Panc1 (cell line): ENCODE measurements around the gene GAS7. TPM values are rescaled to one million over a fixed set of nuclear protein-coding genes. Genes with fewer than 3 reads are reported as not detected.

ENCODE experiments used
- ATAC-seq: fragments of 200-7000 bp; cut with Tn5 transposase; 2 replicates; pipeline ENCODE4 v1.9.1; 2020; ENCODE audit warnings: mild to moderate bottlenecking, moderate library complexity
- BruUV-seq: library from RNA; stranded (reverse); fragments of 400-500 nt; replicated peaks from 2 replicates; lab custom pipeline; 2021; lab: Mats Ljungman, UMichigan
- CTCF ChIA-PET: fragments of 300-600 bp; sonication (Branson Sonifier 250); formaldehyde crosslinking; loops from one replicate; lab custom pipeline; 2022; ENCODE audit warnings: antibody characterized with exemption; lab: Charles Lee
- POLR2A ChIA-PET: fragments of 300-600 bp; sonication (Branson Sonifier 250); formaldehyde crosslinking; loops from one replicate; lab custom pipeline; 2022; ENCODE audit warnings: antibody characterized with exemption; lab: Charles Lee
- DNase-seq: peaks from one replicate; pipeline ENCODE4 v3.0.0-alpha.2; 2010; ENCODE audit warnings: low read depth, low spot score
- H3K27ac ChIP-seq: 2 replicates; pipeline ENCODE4 v1.5.1; 2011; ENCODE audit warnings: mild to moderate bottlenecking, low read length, inconsistent platforms
- H3K27me3 ChIP-seq: fragments of 200-500 bp; sonication (Bioruptor generic); 2 replicates; pipeline ENCODE4 v1.6.0; 2014; ENCODE audit warnings: low read length, inconsistent platforms; ENCODE audit not compliant: control insufficient read depth, insufficient read depth
- H3K36me3 ChIP-seq: fragments of 200-500 bp; sonication (Bioruptor generic); 2 replicates; pipeline ENCODE4 v1.5.1; 2014; ENCODE audit warnings: inconsistent platforms, mild to moderate bottlenecking, low read length, moderate library complexity; ENCODE audit not compliant: control insufficient read depth, insufficient read depth
- H3K4me1 ChIP-seq: 2 replicates; pipeline ENCODE4 v1.5.1; 2011; ENCODE audit warnings: inconsistent platforms, mild to moderate bottlenecking, low read length, moderate library complexity; ENCODE audit not compliant: control insufficient read depth, insufficient read depth
- H3K4me3 ChIP-seq, 2 experiments: 2 replicates each; pipeline ENCODE4 v1.5.1; 2011 to 2012; ENCODE audit warnings: low read depth in 2 of 2, low read length in 2 of 2, mild to moderate bottlenecking in 2 of 2, inconsistent platforms in 1 of 2, moderate library complexity in 1 of 2
- H3K9me3 ChIP-seq: fragments of 200-500 bp; sonication (Bioruptor generic); 2 replicates; pipeline ENCODE4 v1.5.1; 2014; ENCODE audit warnings: low read depth, mild to moderate bottlenecking, inconsistent platforms, low read length, moderate library complexity; ENCODE audit not compliant: control insufficient read depth, insufficient read depth
- POLR2AphosphoS5 ChIP-seq: IDR thresholded peaks from 2 replicates; pipeline ENCODE4 v1.6.1; 2012; ENCODE audit warnings: mild to moderate bottlenecking, low read depth, low read length, moderate library complexity
- SIN3A ChIP-seq: IDR thresholded peaks from 2 replicates; pipeline ENCODE4 v1.6.1; 2012; ENCODE audit warnings: low read depth, mild to moderate bottlenecking, low read length, moderate library complexity, borderline replicate concordance; ENCODE audit not compliant: insufficient read depth
- TCF7L2 ChIP-seq: IDR thresholded peaks from 2 replicates; pipeline ENCODE4 v1.6.1; 2011; ENCODE audit warnings: mild to moderate bottlenecking, low read depth, low read length, inconsistent platforms
- in situ Hi-C: cut with HindIII; loops from 2 replicates; pipeline ENCODE4 v1.10.0; 2016; ENCODE audit warnings: low sequenced_read_pairs, low pct_unique_long_range_greater_than_20kb
- intact Hi-C: fragments of 100-400 bp; cut with micrococcal nuclease; formaldehyde crosslinking; loops from one replicate; pipeline ENCODE4 v1.10.0; 2022; ENCODE audit not compliant: unreplicated experiment
- total RNA-seq: library from RNA; stranded (reverse); gene quantifications from one replicate; pipeline ENCODE4 v1.2.1, GENCODE V29; 2021; ENCODE audit not compliant: unreplicated experiment
- TF ChIP-seq, protein P1 (sequence below): fragments of 450-650 bp; IDR thresholded peaks from 2 replicates; pipeline ENCODE4 v1.5.1; 2017; ENCODE audit warnings: mild to moderate bottlenecking
- TF ChIP-seq, protein P2 (sequence below), 2 experiments: IDR thresholded peaks; 2 replicates each; pipeline ENCODE4 v1.6.1; 2011 to 2012; ENCODE audit warnings: low read depth in 2 of 2, control low read depth in 1 of 2, low read length in 1 of 2, mild to moderate bottlenecking in 1 of 2, moderate library complexity in 1 of 2; ENCODE audit not compliant: insufficient read depth in 1 of 2

GAS7 gene
- total RNA-seq, 1 experiment from 2014 or later: 0.05 TPM

GRCh38 chr17:10229181-10229580, 30.8 kb upstream of the GAS7 start:
- H3K9me3 ChIP-seq: no peaks in the 10 kb centered on the region
- CTCF ChIA-PET: no interaction called here
- no peak for ATAC-seq
- BruUV-seq: no TSS peak
- DNase-seq: no peak
- POLR2A ChIA-PET: no interaction called here
- TF ChIP-seq, protein P1, sequence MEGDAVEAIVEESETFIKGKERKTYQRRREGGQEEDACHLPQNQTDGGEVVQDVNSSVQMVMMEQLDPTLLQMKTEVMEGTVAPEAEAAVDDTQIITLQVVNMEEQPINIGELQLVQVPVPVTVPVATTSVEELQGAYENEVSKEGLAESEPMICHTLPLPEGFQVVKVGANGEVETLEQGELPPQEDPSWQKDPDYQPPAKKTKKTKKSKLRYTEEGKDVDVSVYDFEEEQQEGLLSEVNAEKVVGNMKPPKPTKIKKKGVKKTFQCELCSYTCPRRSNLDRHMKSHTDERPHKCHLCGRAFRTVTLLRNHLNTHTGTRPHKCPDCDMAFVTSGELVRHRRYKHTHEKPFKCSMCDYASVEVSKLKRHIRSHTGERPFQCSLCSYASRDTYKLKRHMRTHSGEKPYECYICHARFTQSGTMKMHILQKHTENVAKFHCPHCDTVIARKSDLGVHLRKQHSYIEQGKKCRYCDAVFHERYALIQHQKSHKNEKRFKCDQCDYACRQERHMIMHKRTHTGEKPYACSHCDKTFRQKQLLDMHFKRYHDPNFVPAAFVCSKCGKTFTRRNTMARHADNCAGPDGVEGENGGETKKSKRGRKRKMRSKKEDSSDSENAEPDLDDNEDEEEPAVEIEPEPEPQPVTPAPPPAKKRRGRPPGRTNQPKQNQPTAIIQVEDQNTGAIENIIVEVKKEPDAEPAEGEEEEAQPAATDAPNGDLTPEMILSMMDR: no peak
- no peak for TF ChIP-seq SIN3A
- TF ChIP-seq POLR2AphosphoS5: no peak
- TF ChIP-seq, protein P2, sequence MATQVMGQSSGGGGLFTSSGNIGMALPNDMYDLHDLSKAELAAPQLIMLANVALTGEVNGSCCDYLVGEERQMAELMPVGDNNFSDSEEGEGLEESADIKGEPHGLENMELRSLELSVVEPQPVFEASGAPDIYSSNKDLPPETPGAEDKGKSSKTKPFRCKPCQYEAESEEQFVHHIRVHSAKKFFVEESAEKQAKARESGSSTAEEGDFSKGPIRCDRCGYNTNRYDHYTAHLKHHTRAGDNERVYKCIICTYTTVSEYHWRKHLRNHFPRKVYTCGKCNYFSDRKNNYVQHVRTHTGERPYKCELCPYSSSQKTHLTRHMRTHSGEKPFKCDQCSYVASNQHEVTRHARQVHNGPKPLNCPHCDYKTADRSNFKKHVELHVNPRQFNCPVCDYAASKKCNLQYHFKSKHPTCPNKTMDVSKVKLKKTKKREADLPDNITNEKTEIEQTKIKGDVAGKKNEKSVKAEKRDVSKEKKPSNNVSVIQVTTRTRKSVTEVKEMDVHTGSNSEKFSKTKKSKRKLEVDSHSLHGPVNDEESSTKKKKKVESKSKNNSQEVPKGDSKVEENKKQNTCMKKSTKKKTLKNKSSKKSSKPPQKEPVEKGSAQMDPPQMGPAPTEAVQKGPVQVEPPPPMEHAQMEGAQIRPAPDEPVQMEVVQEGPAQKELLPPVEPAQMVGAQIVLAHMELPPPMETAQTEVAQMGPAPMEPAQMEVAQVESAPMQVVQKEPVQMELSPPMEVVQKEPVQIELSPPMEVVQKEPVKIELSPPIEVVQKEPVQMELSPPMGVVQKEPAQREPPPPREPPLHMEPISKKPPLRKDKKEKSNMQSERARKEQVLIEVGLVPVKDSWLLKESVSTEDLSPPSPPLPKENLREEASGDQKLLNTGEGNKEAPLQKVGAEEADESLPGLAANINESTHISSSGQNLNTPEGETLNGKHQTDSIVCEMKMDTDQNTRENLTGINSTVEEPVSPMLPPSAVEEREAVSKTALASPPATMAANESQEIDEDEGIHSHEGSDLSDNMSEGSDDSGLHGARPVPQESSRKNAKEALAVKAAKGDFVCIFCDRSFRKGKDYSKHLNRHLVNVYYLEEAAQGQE (IDR thresholded peaks at IDR 0.05; ENCODE audit: insufficient read depth in 1 of 2, low read depth in 2 of 2, low read length in 1 of 2): no peak
- TF ChIP-seq TCF7L2: no peak
- no peaks in the 10 kb centered on the region for H3K4me1 ChIP-seq
- no peak overlapping the region for H3K4me3 ChIP-seq
- no peak overlapping the region for H3K27ac ChIP-seq
- in situ Hi-C loops: no loop called here
- no peaks in the 10 kb centered on the region for H3K27me3 ChIP-seq
- intact Hi-C loops: no loop called here
- H3K36me3 ChIP-seq: no peaks in the 10 kb centered on the region

DNA sequence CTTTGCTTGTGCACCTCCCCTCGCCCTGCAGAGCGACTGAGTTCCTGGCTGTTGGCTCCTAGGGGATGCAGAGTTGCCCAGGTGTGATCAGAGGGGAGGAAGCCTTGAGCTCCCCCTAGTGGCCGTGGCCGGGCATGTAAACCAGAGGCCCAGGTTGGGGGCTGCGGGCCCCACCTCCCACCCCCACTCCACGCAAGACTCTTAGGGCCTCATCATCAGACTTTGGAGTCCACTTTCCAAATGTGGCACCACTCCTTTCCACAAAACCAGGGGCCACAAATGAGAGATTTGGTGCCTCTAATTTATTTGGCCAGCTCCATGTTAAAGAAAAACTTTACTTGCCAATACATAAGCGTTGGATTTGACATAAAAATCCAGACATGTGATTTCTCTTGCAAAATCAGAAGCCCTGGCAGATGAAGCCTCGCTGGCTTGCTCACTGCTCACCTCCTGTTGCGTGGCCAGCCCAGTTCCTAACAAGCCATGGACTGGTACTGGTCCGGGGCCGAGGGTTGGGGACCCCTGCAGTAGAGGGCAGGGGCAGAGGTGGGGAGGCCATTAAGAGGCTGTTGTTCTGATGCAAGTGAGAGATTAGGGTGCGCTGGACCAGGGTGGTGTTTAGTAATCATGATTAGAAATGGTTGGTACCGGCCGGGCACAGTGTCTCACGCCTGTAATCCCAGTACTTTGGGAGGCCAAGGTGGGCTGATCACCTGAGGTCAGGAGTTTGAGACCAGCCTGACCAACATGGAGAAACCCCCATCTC, 28.7 kb upstream of the GAS7 start:
- peak; percentile 25 for DNase-seq
- no TSS peak for BruUV-seq
- CTCF ChIA-PET: no interaction called here
- Histone ChIP-seq H3K36me3 (no peaks in the 10 kb centered on the region), H3K9me3 (no peaks in the 10 kb centered on the region), H3K4me3 (no peak overlapping the region), H3K27me3 (no peaks in the 10 kb centered on the region), H3K4me1 (no peaks in the 10 kb centered on the region), H3K27ac (no peak overlapping the region)
- intact Hi-C loops (no loop called here), in situ Hi-C loops (no loop called here)
- POLR2A ChIA-PET: no interaction called here
- no peak; the same call in 1 of the 2 replicates for ATAC-seq
- TF ChIP-seq SIN3A: no peak
- TF ChIP-seq, protein P2 (IDR thresholded peaks at IDR 0.05; ENCODE audit: insufficient read depth in 1 of 2, low read depth in 2 of 2, low read length in 1 of 2): no peak
- TF ChIP-seq, protein P1: peak; percentile 89
- no peak for TF ChIP-seq POLR2AphosphoS5
- TF ChIP-seq TCF7L2: no peak
